ENCODE data around the gene C4orf50. TPM values are rescaled to one million over a fixed set of nuclear protein-coding genes. Genes with fewer than 3 reads are reported as not detected.

C4orf50 gene
- total and polyA plus RNA-seq, 4 donors: under 0.01 to 0.17 TPM; not detected in 2

- Histone ChIP-seq H3K9ac (ENCODE audit: low read depth in 1 of 2, low read length in 2 of 2) (no peak overlapping the region), H3K36me3 (ENCODE audit: control insufficient read depth in 4 of 4, insufficient read depth in 3 of 4, low read depth in 1 of 4, low read length in 3 of 4) (no peaks in the 10 kb centered on the region), H3K4me3 (ENCODE audit: low read depth in 1 of 3, low read length in 3 of 3) (no peak overlapping the region), H3K27me3 (ENCODE audit: control insufficient read depth in 4 of 4, insufficient read depth in 4 of 4, low read length in 3 of 4) (peaks cover 0 to 4% (median under 1%) of the 10 kb centered on the region in 4 donors), H3K4me1 (ENCODE audit: control insufficient read depth in 4 of 4, insufficient read depth in 4 of 4, low read length in 3 of 4) (no peaks in the 10 kb centered on the region), H3K9me3 (ENCODE audit: control insufficient read depth in 4 of 4, low read length in 3 of 4) (peaks cover 0 to 4% (median 2%) of the 10 kb centered on the region in 4 donors), H3K27ac (ENCODE audit: low read depth in 1 of 2, low read length in 2 of 2) (no peak overlapping the region)
- 80% methylated on average over 7 of the region's 7 CpGs for WGBS
- TF ChIP-seq REST (IDR thresholded peaks at IDR 0.05) (no peak), MAX (IDR thresholded peaks at IDR 0.05) (no peak), ATF3 (IDR thresholded peaks at IDR 0.05) (no peak), HNF4A (conservative IDR thresholded peaks at IDR 0.05) (no peak), NR2F2 (IDR thresholded peaks at IDR 0.05) (no peak), CTCF (IDR thresholded peaks at IDR 0.05; ENCODE audit: low read depth, low read length, missing input control) (no peak), RXRA (IDR thresholded peaks at IDR 0.05) (no peak), ZBTB33 (IDR thresholded peaks at IDR 0.05) (no peak), YY1 (IDR thresholded peaks at IDR 0.05) (no peak), SP1 (IDR thresholded peaks at IDR 0.05) (no peak), JUND (IDR thresholded peaks at IDR 0.05) (no peak), RAD21 (IDR thresholded peaks at IDR 0.05) (no peak), FOXA2 (IDR thresholded peaks at IDR 0.05) (no peak)
- DNase-seq (ENCODE audit: low spot score): no peak
Observed at GRCh38 chr4:5913454-5913853, 104.8 kb downstream of the C4orf50 start.

- Histone ChIP-seq H3K36me3 (ENCODE audit: control insufficient read depth in 4 of 4, insufficient read depth in 3 of 4, low read depth in 1 of 4, low read length in 3 of 4) (no peaks in the 10 kb centered on the region), H3K4me1 (ENCODE audit: control insufficient read depth in 4 of 4, insufficient read depth in 4 of 4, low read length in 3 of 4) (no peaks in the 10 kb centered on the region), H3K4me3 (ENCODE audit: low read depth in 1 of 3, low read length in 3 of 3) (no peak overlapping the region), H3K9ac (ENCODE audit: low read depth in 1 of 2, low read length in 2 of 2) (no peak overlapping the region), H3K9me3 (ENCODE audit: control insufficient read depth in 4 of 4, low read length in 3 of 4) (peaks cover 3 to 5% (median 4%) of the 10 kb centered on the region in 4 donors), H3K27me3 (ENCODE audit: control insufficient read depth in 4 of 4, insufficient read depth in 4 of 4, low read length in 3 of 4) (peaks cover 0 to 4% (median 1%) of the 10 kb centered on the region in 4 donors), H3K27ac (ENCODE audit: low read depth in 1 of 2, low read length in 2 of 2) (no peak overlapping the region)
- WGBS: 86% methylated on average over 1 of the region's 1 CpG
- TF ChIP-seq HNF4G (IDR thresholded peaks at IDR 0.05) (no peak), FOXA1 (IDR thresholded peaks at IDR 0.05) (no peak), ZBTB33 (IDR thresholded peaks at IDR 0.05) (no peak)
- DNase-seq (ENCODE audit: low spot score): no peak
Observed at GRCh38 chr4:5912614-5913019, 105.6 kb downstream of the C4orf50 start.
